GM18868 (cell line): ENCODE data around the gene MRPL33.

Experiments
- ATAC-seq: cut with Tn5 transposase; IDR thresholded peaks from one replicate; pipeline ENCODE4 v1.9.1; 2021; ENCODE audit warnings: mild to moderate bottlenecking, moderate library complexity; ENCODE audit not compliant: unreplicated experiment

MRPL33 gene

DNA sequence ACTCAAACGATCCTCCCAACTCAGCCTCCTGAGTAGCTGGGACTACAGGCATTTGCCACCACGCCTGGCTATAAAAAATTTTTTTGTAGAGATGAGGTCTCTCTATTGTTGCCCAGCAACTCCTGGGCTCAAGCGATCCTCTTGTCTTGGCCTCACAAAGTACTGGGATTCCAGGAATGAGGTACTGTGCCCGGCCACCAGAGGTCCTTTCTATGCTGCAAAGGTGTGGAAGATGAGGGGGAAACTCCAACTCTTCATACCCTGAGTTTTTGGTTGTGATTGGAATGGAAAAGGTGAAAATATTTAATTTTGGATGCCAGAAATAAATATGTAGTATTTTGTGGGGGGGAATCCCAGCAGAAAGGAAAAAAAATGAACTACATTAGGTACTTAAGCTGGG, 36.0 kb downstream of the MRPL33 start:
- ATAC-seq, result no peak

DNA sequence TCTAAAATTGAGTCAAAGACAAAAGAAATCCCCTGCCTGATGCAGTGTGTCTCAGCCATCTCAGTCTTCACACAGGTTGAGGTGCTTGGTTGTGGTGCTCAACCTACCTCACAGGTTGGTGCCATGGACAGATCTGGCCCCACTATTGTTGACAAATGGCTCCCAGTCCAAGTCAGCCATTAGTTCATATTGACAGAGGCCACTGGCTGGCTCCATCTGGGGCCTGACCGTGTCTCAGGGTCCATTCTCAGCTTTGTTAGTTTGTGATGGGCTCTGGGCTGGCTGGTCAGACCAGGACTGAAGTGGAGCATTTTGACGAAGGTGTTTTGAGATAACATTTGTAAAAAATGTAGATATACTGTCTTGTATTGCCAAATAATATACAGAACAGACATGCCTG, 36.9 kb downstream of the MRPL33 start:
- no peak for ATAC-seq

DNA sequence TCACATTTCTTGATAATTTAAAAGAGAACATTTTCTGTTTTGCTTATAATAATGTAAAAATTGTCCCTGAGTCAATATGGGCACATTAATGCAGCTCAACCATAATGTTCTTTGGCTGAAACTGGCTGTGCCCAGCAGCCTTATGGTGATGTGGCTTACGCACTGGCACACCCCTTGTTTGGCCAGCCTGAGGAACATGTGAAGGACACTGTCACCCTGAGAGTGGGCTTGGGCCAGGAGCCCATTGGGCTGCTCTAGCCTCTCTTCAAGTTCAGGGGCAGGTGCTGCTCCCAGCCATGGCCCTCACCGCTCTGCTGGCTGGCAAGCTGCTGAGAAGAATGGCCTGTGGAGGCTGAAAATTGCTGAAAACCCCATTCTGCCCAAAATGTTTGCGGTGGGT, 37.5 kb downstream of the MRPL33 start:
- no peak for ATAC-seq

DNA sequence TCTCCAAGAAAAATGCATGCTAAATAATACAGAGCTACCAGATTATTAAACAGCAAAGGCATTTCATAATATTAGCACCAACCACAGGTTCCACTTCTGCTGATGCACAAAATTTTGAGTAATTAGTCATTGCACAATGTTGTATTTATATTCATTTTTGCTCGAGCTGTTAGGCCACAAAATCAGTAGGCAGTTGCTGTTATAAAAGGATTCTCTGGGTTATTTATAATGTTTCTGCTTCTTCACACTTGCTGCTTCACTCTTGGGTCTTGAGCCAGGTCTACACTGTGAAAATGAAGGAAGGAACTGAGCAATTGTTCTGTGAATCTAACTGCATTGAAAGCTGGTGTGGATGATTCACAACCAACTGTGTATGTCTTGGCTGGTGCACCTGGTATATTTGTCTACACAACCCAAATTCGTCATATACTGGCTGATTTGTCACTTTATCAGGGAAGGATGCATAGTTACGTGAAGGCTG, 38.3 kb downstream of the MRPL33 start:
- ATAC-seq, result no peak

DNA sequence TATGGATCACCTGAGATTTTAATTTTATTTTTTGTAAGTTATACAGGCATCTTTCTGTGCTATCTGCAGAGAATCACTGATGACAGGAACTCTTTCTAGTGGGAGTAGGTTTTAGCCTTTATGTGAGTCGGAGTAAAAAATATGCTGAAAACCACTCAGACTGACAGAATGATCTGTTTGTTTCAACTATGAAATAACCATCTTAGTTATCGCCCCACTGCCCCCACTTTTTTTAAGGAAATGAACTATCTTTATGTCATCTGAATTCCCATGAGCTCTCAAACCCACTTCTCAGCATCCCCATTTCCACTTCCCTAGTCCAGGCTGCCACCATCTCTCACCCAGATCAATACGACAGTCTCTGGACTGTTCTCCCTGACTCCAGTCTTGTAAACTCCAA, 38.9 kb downstream of the MRPL33 start:
- ATAC-seq, result no peak

DNA sequence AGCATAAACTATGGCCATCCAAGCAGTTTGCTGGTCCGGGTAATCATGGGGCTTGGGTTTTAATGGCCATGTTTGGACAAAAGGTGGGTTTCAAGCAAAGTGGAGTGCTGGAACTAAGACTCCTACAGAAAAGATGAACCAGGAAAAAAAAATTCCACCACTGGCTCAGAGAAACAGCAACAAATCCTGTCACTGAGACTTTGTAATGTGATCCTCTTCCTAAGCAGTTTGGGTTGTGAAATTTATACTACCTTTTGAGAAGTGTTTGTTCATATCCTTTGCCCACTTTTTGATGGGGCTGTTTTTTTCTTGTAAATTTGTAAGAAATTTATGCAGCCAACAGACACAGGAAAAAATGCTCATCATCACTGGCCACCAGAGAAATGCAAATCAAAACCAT, 40.2 kb downstream of the MRPL33 start:
- ATAC-seq, result no peak

DNA sequence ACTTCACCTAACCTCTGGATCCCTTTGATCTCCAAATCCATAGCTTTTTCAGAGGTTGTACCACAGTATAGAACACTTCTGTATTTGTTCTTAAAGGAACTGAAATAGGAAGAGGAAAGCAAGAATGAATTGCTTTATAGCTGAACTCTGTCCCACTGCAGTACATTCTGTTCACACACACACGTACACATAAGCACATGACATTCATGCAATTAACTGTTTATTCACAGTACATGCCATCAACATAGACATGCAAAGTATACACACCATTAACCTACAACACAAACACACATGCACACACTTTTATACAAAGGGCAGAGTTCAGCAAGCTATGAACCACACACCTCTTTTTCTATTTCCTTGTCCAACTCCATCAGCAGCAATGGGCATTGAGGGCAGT, 43.2 kb downstream of the MRPL33 start:
- no peak for ATAC-seq

DNA sequence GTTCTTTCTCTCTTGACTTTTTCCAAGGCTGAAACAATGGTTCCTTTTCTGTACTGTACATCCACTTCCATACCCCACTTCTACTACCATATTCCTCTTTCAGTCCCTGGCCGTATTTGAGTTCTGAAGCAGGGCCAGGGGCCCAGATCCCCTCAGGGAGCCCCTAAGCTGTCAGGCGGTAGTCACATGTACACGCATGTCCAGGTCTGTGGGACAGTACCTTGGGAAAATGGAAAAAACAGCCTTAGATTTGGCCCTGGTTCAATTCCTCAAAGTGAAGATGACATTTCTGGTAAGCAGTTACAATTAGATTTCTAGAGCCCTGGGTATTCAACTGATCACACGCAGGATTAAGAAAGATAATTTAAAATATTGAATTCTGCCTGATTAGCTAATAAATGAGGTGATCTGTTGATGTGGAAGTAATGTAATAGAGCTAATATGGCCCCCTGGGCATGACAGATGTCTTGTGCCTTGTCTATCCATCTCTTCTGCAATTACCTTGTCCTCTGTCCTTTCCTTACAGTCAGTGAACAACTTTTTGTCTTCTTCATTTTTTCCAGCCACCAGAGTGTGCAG, 44.4 kb downstream of the MRPL33 start:
- no peak for ATAC-seq

DNA sequence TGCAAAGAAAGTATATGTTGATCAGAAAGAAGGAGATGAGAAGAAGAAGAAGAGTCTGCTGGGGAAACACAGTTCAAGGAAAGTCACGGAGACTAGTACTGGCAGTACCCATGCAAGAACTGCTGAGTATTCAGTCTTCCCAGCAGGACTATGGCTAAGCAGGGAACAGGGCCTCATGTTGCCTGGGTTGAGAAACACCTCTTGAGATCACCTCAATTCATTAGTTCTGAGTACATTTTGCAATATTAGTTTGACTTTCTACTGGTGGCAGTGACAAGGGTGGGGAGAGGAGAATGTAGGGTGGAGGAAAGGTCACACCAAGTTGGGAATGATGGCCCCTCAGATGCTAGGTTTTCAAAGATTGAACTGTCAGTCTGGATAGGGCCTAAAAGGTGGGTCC, 50.5 kb downstream of the MRPL33 start:
- ATAC-seq, result no peak

DNA sequence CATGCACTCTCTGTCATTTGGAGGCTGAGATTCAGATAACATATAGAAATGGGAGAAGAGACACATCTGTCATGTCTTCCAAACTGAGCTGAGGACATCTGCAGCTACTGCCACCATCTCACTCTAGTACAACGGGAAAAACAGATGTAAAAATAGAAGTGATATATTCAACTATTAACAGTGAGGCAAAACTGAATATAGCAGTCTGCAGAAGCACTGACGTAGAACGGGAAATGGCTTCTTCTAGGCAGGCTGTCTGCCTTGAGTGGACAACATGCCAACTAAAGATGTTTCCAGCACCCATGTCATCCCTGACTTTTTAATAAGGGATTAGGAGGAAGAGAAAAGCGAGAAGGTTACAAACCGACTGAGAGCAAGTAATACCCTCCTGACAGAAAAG, 51.6 kb downstream of the MRPL33 start:
- ATAC-seq, result no peak

DNA sequence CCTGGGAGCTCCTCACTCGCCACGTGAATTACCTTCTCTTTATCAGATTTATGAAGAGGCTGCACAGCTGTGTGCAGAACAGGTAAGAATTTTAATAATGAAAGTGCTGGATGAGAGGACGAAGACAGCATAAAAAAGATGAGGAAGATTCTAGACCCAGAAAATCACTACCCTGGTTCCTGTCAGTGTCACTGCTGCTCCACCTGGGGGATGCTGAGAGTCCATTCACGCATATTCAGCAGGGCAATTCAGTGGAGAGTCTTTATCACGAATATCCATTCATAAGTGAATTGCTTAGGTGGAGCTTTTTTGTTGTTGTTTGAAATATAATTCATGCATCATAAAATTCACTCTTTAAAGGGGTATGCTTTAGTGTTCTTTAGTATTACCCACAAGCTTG, 52.0 kb downstream of the MRPL33 start:
- ATAC-seq, result no peak

DNA sequence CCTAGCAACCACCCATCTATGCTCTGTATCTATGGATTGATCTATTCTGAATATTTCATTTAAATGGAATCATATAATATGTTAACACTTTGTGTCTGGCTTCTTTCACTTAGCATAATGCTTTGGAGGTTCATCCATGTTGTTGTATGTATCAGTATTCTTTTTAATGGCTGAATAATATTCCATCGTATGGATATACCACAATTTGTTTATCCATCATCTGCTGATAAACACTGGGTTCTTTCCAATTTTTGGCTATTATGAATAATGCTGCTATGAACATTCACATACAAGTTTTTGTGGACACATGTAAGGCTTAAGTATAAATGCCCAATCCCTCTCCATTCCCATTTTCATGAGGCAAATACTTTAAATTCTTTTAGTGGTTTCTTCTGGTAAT, 52.9 kb downstream of the MRPL33 start:
- no peak for ATAC-seq

DNA sequence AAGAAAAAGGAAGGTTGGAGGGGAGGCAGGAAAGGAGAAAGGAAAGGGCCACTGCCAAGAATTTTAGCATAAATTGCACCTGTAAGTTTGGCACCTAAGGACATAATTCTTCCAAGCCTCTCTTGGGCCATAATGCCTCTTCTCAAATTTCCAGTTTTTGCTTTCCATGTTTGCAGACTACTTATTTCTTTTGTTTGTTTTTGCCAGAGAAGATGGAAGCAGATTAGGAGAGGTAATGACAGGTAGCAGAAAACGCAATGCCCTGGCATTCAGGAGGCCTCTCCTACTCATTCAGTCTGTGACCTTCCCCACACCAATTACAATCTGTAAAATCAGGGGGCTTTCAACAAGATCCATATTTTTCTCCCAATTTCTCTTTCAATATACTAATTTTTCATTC, 56.8 kb downstream of the MRPL33 start:
- no peak for ATAC-seq
